Measurements from ENCODE around the gene KHDC4. TPM values are rescaled to one million over a fixed set of nuclear protein-coding genes. Genes with fewer than 3 reads are reported as not detected.

KHDC4 gene
- total and polyA plus RNA-seq, 12 donors, result 14.3 to 33.8 (median 22.0) TPM

GRCh38 chr1:155893389-155894142 is 40.6 kb downstream of the KHDC4 start:
- peak overlapping the region; percentile 44 to 85 (median 79) for H3K27ac ChIP-seq
- ATAC-seq, result peak; percentile 55 to 93 (median 91)
- intact Hi-C loops (cut with DNase I), result no loop called here
- peaks cover 0 to 36% (median 18%) of the 10 kb centered on the region in 9 donors for H3K36me3 ChIP-seq
- no peak for TF ChIP-seq CTCF (IDR thresholded peaks at IDR 0.05)
- DNase-seq, result peak in 1 of 2 donors; percentile 52
- H3K9me3 ChIP-seq, result no peaks in the 10 kb centered on the region
- peaks cover 0 to 34% (median 19%) of the 10 kb centered on the region in 9 donors for H3K4me1 ChIP-seq
- H3K4me3 ChIP-seq, result peak overlapping the region in 2 of 10 donors; percentile 9 to 10
- no peaks in the 10 kb centered on the region for H3K27me3 ChIP-seq
- WGBS, 2 donors, result 55 to 65% methylated on average over 10 of the region's 10 CpGs

DNA sequence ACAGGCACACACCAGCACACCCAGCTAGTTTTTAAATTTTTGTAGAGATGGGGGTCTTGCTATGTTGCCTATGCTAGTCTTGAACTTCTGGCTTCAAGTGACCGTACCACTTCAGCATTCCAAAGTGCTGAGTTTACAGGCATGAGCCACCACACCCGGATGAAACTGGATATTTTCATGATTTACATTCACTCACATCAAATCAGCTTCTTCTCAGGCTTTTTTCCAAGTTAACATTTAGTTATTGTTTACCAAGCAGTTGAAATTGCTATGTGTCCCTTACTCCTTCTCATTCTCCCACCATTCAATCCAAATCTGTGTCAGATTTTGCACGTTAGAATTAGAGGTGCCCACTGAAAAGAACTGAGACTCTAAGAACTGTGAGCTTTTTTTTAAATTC is 41.4 kb downstream of the KHDC4 start:
- no peaks in the 10 kb centered on the region for H3K9me3 ChIP-seq
- no peak overlapping the region for H3K4me3 ChIP-seq
- peaks cover 0 to 35% (median 14%) of the 10 kb centered on the region in 9 donors for H3K36me3 ChIP-seq
- intact Hi-C loops (cut with DNase I), result no loop called here
- H3K4me1 ChIP-seq, result peaks cover 0 to 34% (median 19%) of the 10 kb centered on the region in 9 donors
- DNase-seq (no peak), ATAC-seq (no peak)
- H3K27ac ChIP-seq, result peak overlapping the region; percentile 44 to 85 (median 79)
- 57 to 59% methylated on average over 3 of the region's 3 CpGs for WGBS, 2 donors
- no peaks in the 10 kb centered on the region for H3K27me3 ChIP-seq
- no peak for TF ChIP-seq CTCF (IDR thresholded peaks at IDR 0.05)

DNA sequence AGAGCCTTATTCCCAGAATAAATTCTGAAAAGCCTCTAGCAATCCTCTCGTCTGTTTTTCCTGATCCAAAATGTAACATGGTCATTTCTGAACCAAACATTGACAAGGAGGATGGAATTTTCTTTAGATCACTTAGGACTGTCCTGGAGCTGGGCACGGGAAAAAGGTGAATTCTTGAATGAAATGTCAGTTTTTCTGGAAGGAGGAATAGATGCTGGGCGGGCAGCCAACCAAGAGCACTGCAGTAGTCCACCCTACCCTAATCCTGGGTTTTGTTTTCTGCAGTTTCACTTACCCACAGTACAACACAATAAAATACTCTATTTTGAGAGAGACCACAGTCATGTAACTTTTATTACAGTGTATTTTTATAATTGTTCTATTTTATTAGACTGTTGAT is 44.0 kb downstream of the KHDC4 start:
- ATAC-seq (no peak), DNase-seq (no peak)
- TF ChIP-seq CTCF (IDR thresholded peaks at IDR 0.05), result no peak
- Histone ChIP-seq H3K36me3 (peaks cover 0 to 36% (median 0%) of the 10 kb centered on the region in 9 donors), H3K27me3 (no peaks in the 10 kb centered on the region), H3K4me1 (peaks cover 0 to 34% (median 19%) of the 10 kb centered on the region in 9 donors), H3K4me3 (no peak overlapping the region), H3K27ac (peak overlapping the region in 4 of 10 donors; percentile 15 to 45 (median 28)), H3K9me3 (no peaks in the 10 kb centered on the region)
- intact Hi-C loops (cut with DNase I), result no loop called here
- 53 to 59% methylated on average over 3 of the region's 3 CpGs for WGBS, 2 donors

- no peak for TF ChIP-seq CTCF (IDR thresholded peaks at IDR 0.05)
- H3K4me1 ChIP-seq, result peaks cover 0 to 34% (median 18%) of the 10 kb centered on the region in 9 donors
- intact Hi-C loops (cut with DNase I), result no loop called here
- peak overlapping the region in 3 of 10 donors; percentile 15 to 45 (median 37) for H3K27ac ChIP-seq
- no peak for DNase-seq
- ATAC-seq, result no peak
- peaks cover 0 to 37% (median 0%) of the 10 kb centered on the region in 9 donors for H3K36me3 ChIP-seq
- no peaks in the 10 kb centered on the region for H3K9me3 ChIP-seq
- 69 to 71% methylated on average over 2 of the region's 2 CpGs for WGBS, 2 donors
- H3K27me3 ChIP-seq, result no peaks in the 10 kb centered on the region
- H3K4me3 ChIP-seq, result no peak overlapping the region
These were observed 44.6 kb downstream of the KHDC4 start for GRCh38 chr1:155889566-155889965.
